CD8-positive, alpha-beta memory T cell (primary cell): ENCODE results near the gene SPOCK1. TPM values are rescaled to one million over a fixed set of nuclear protein-coding genes. Genes with fewer than 3 reads are reported as not detected.

Experiments used
- CTCF ChIA-PET: fragments of 350-600 bp; sonication (Branson Sonifier 250); formaldehyde crosslinking; loops from one replicate; lab custom pipeline; 2021; ENCODE audit warnings: antibody characterized with exemption; lab: Charles Lee
- POLR2A ChIA-PET: fragments of 350-600 bp; sonication (Branson Sonifier 250); formaldehyde crosslinking; loops from one replicate; lab custom pipeline; 2021; ENCODE audit warnings: antibody characterized with exemption; lab: Charles Lee
- DNase-seq, 5 donors: peaks; one replicate each; pipeline versions ENCODE4 v3.0.0 to v3.0.0-alpha.2; 2020 to 2022; ENCODE audit warnings: mixed read lengths in 1 of 5
- H3K27ac ChIP-seq: one replicate; pipeline ENCODE4 v1.7.0; 2013; ENCODE audit warnings: low read depth, mild to moderate bottlenecking, low read length, moderate library complexity
- H3K27me3 ChIP-seq: 2 replicates; pipeline ENCODE4 v1.7.0; 2013; ENCODE audit warnings: low read length, mild to moderate bottlenecking; ENCODE audit not compliant: insufficient read depth, poor library complexity, severe bottlenecking
- H3K36me3 ChIP-seq: 2 replicates; pipeline ENCODE4 v1.7.0; 2013; ENCODE audit warnings: mild to moderate bottlenecking, low read length, moderate library complexity; ENCODE audit not compliant: insufficient read depth
- H3K4me1 ChIP-seq: 2 replicates; pipeline ENCODE4 v1.7.0; 2013; ENCODE audit warnings: mild to moderate bottlenecking, low read length, moderate library complexity; ENCODE audit not compliant: insufficient read depth
- H3K4me3 ChIP-seq: 2 replicates; pipeline ENCODE4 v1.7.0; 2013; ENCODE audit warnings: mild to moderate bottlenecking, low read length
- H3K9me3 ChIP-seq: 2 replicates; pipeline ENCODE4 v1.7.0; 2013; ENCODE audit warnings: mild to moderate bottlenecking, low read length
- H3K27ac Mint-ChIP-seq, 8 donors: one replicate each; pipeline ENCODE4 v1.8.0; 2020 to 2021; ENCODE audit warnings: mixed read lengths in 8 of 8, mild to moderate bottlenecking in 6 of 8, inconsistent platforms in 3 of 8, moderate library complexity in 3 of 8
- H3K27me3 Mint-ChIP-seq, 2 donors: one replicate each; pipeline ENCODE4 v1.8.0; 2020 to 2021; ENCODE audit warnings: mixed read lengths in 2 of 2, mild to moderate bottlenecking in 1 of 2, moderate library complexity in 1 of 2
- H3K36me3 Mint-ChIP-seq, 3 donors: one replicate each; pipeline ENCODE4 v1.8.0; 2020 to 2021; ENCODE audit warnings: mixed read lengths in 3 of 3, inconsistent platforms in 1 of 3, mild to moderate bottlenecking in 1 of 3
- H3K4me1 Mint-ChIP-seq, 3 donors: one replicate each; pipeline ENCODE4 v1.8.0; 2020 to 2021; ENCODE audit warnings: mixed read lengths in 3 of 3, inconsistent platforms in 1 of 3, mild to moderate bottlenecking in 1 of 3
- H3K4me3 Mint-ChIP-seq, 7 donors: one replicate each; pipeline ENCODE4 v1.8.0; 2020 to 2021; ENCODE audit warnings: mixed read lengths in 7 of 7, mild to moderate bottlenecking in 6 of 7, moderate library complexity in 4 of 7, inconsistent platforms in 2 of 7
- H3K9me3 Mint-ChIP-seq, 5 donors: one replicate each; pipeline ENCODE4 v1.8.0; 2020 to 2022; ENCODE audit warnings: mixed read lengths in 5 of 5, mild to moderate bottlenecking in 3 of 5, moderate library complexity in 2 of 5, inconsistent platforms in 1 of 5
- polyA plus RNA-seq: library from polyadenylated mRNA; unstranded; fragments of 300-500 nt; fragmentation: Illumina TruSeq; gene quantifications from one replicate; pipeline ENCODE4 v1.2.3, GENCODE V29; 2021
- total RNA-seq, 2 experiments: library from RNA; stranded (reverse); gene quantifications; one replicate each; pipeline ENCODE4 v1.2.3, GENCODE V29; 2021

SPOCK1 gene
- total and polyA plus RNA-seq, 3 experiments from 2014 or later = not detected

DNA sequence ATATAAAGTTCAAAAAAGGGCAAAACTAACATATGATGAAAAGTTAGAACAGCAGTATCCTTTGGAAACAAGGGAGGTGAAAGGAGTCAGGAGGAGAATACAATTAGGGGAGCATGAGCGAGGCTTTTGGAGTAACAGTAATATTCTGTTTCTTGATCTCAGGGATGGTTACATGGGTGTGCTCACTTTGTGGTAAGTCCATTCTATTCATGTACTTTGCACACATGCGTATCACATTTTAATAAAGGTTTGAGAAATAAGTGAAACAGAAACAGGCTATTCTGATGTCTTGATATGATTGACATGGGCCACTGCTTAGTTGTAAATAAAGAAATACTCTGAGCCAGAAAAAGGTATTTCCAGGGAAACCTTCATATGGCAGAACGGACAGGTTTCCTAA lies 208.8 kb downstream of the SPOCK1 start:
- Mint-ChIP-seq H3K9me3 (no peaks in the 10 kb centered on the region), H3K27me3 (peaks cover 6 to 13% of the 10 kb centered on the region in 2 donors), H3K4me1 (no peaks in the 10 kb centered on the region), H3K36me3 (no peaks in the 10 kb centered on the region), H3K27ac (no peak overlapping the region), H3K4me3 (no peak overlapping the region)
- POLR2A ChIA-PET = no interaction called here
- Histone ChIP-seq H3K36me3 (no peaks in the 10 kb centered on the region), H3K9me3 (no peaks in the 10 kb centered on the region), H3K27me3 (no peaks in the 10 kb centered on the region), H3K27ac (no peak overlapping the region), H3K4me3 (no peak overlapping the region), H3K4me1 (no peaks in the 10 kb centered on the region)
- CTCF ChIA-PET = no interaction called here
- no peak for DNase-seq

DNA sequence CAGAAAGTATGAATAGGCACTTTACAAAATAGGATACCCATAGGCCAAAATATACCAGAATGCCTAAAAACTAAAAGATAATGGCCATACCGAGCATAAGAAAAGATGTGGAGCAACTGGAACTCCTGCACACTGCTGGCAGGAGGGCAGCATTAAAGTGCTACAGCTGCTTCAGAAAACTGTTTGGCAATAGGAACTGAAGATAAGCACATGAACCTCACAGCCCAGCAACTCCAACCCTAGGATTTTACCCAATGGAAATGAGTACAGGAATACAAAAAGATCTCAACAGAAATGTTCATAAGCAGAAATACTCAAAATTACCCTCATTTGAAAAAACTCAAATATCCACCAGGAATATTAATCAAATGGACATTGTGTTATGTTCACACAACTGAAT lies 209.3 kb downstream of the SPOCK1 start:
- Histone ChIP-seq H3K4me3 (no peak overlapping the region), H3K9me3 (no peaks in the 10 kb centered on the region), H3K27me3 (no peaks in the 10 kb centered on the region), H3K4me1 (no peaks in the 10 kb centered on the region), H3K27ac (no peak overlapping the region), H3K36me3 (no peaks in the 10 kb centered on the region)
- POLR2A ChIA-PET = no interaction called here
- DNase-seq = no peak
- CTCF ChIA-PET = no interaction called here
- no peaks in the 10 kb centered on the region for H3K9me3 Mint-ChIP-seq
- H3K4me1 Mint-ChIP-seq = no peaks in the 10 kb centered on the region
- peaks cover 6 to 13% of the 10 kb centered on the region in 2 donors for H3K27me3 Mint-ChIP-seq
- H3K4me3 Mint-ChIP-seq = no peak overlapping the region
- no peak overlapping the region for H3K27ac Mint-ChIP-seq
- no peaks in the 10 kb centered on the region for H3K36me3 Mint-ChIP-seq

- Histone ChIP-seq H3K27ac (no peak overlapping the region), H3K9me3 (no peaks in the 10 kb centered on the region), H3K36me3 (no peaks in the 10 kb centered on the region), H3K27me3 (no peaks in the 10 kb centered on the region), H3K4me3 (no peak overlapping the region), H3K4me1 (no peaks in the 10 kb centered on the region)
- no peak for DNase-seq
- CTCF ChIA-PET = no interaction called here
- peaks cover 6 to 12% of the 10 kb centered on the region in 2 donors for H3K27me3 Mint-ChIP-seq
- no peaks in the 10 kb centered on the region for H3K9me3 Mint-ChIP-seq
- H3K27ac Mint-ChIP-seq = no peak overlapping the region
- H3K36me3 Mint-ChIP-seq = no peaks in the 10 kb centered on the region
- H3K4me3 Mint-ChIP-seq = no peak overlapping the region
- POLR2A ChIA-PET = no interaction called here
- no peaks in the 10 kb centered on the region for H3K4me1 Mint-ChIP-seq
Measured at GRCh38 chr5:137287569-137287968, 211.6 kb downstream of the SPOCK1 start.

- Mint-ChIP-seq H3K4me1 (no peaks in the 10 kb centered on the region), H3K27ac (no peak overlapping the region), H3K36me3 (no peaks in the 10 kb centered on the region), H3K9me3 (no peaks in the 10 kb centered on the region), H3K4me3 (no peak overlapping the region), H3K27me3 (peaks cover 6 to 12% of the 10 kb centered on the region in 2 donors)
- Histone ChIP-seq H3K27ac (no peak overlapping the region), H3K9me3 (no peaks in the 10 kb centered on the region), H3K27me3 (no peaks in the 10 kb centered on the region), H3K4me3 (no peak overlapping the region), H3K4me1 (no peaks in the 10 kb centered on the region), H3K36me3 (no peaks in the 10 kb centered on the region)
- CTCF ChIA-PET = no interaction called here
- POLR2A ChIA-PET = no interaction called here
- DNase-seq = no peak
Measured at GRCh38 chr5:137286025-137286610, 213.0 kb downstream of the SPOCK1 start.

DNA sequence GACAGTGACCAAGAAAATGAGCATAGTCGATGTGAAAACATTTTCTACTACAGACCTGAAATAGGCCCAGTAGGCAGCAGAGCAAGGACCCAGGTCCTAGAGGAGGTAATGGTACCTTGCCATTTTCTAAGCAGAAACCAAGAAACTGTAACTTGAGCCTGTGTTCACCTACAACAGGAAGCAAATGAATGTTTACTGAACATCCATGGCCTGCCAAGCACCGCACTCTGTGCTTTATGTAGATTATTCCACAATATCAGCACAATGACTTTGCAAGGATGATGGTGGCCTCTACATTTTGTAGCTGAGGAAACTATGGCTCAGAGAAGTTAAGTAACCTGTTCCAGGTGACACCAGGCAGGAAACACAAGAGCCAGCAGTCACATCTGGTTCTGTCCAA lies 215.3 kb downstream of the SPOCK1 start:
- CTCF ChIA-PET = no interaction called here
- no peak overlapping the region for H3K27ac Mint-ChIP-seq
- H3K27me3 Mint-ChIP-seq = peaks cover 4 to 12% of the 10 kb centered on the region in 2 donors
- H3K4me1 Mint-ChIP-seq = no peaks in the 10 kb centered on the region
- H3K9me3 ChIP-seq = no peaks in the 10 kb centered on the region
- H3K27ac ChIP-seq = no peak overlapping the region
- H3K4me3 ChIP-seq = no peak overlapping the region
- H3K27me3 ChIP-seq = no peaks in the 10 kb centered on the region
- H3K4me3 Mint-ChIP-seq = no peak overlapping the region
- no peak for DNase-seq
- H3K4me1 ChIP-seq = no peaks in the 10 kb centered on the region
- no peaks in the 10 kb centered on the region for H3K9me3 Mint-ChIP-seq
- H3K36me3 ChIP-seq = no peaks in the 10 kb centered on the region
- POLR2A ChIA-PET = no interaction called here
- H3K36me3 Mint-ChIP-seq = no peaks in the 10 kb centered on the region

GRCh38 chr5:137282216-137282615 lies 216.9 kb downstream of the SPOCK1 start:
- no peaks in the 10 kb centered on the region for H3K9me3 ChIP-seq
- H3K27me3 ChIP-seq = no peaks in the 10 kb centered on the region
- Mint-ChIP-seq H3K4me3 (no peak overlapping the region), H3K4me1 (no peaks in the 10 kb centered on the region), H3K36me3 (no peaks in the 10 kb centered on the region), H3K27me3 (peaks cover 0 to 2% of the 10 kb centered on the region in 2 donors), H3K9me3 (no peaks in the 10 kb centered on the region), H3K27ac (no peak overlapping the region)
- no peaks in the 10 kb centered on the region for H3K4me1 ChIP-seq
- no peaks in the 10 kb centered on the region for H3K36me3 ChIP-seq
- no peak for DNase-seq
- POLR2A ChIA-PET = no interaction called here
- CTCF ChIA-PET = interaction anchor here (0.7 kb wide), 1 partner anchor 8 kb away, joined by 3 read pairs; no protein-coding TSS in a partner anchor
- H3K27ac ChIP-seq = no peak overlapping the region
- no peak overlapping the region for H3K4me3 ChIP-seq

DNA sequence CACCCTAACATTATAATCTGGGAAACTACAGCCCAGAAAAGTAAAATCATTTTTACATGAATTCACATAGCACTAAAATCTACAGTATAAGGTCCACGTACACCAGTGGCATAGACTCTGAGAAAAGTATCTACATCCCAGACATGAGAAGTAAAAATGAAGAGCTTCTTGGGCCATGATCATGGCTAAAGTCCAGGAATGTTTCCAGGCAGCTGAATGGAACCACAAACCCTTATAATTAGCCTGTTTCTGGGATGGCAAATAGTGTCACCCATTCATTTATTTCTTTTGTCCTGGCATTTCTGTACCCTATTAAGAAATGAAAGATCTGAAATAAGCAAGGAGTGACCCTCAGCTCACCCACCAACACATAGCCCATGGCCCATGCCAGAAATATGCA lies 217.9 kb downstream of the SPOCK1 start:
- Mint-ChIP-seq H3K4me3 (no peak overlapping the region), H3K36me3 (no peaks in the 10 kb centered on the region), H3K4me1 (no peaks in the 10 kb centered on the region), H3K27ac (no peak overlapping the region), H3K9me3 (no peaks in the 10 kb centered on the region), H3K27me3 (no peaks in the 10 kb centered on the region)
- H3K27me3 ChIP-seq = no peaks in the 10 kb centered on the region
- no peak overlapping the region for H3K4me3 ChIP-seq
- POLR2A ChIA-PET = no interaction called here
- H3K36me3 ChIP-seq = no peaks in the 10 kb centered on the region
- no peaks in the 10 kb centered on the region for H3K4me1 ChIP-seq
- no peak for DNase-seq
- CTCF ChIA-PET = no interaction called here
- no peak overlapping the region for H3K27ac ChIP-seq
- no peaks in the 10 kb centered on the region for H3K9me3 ChIP-seq

GRCh38 chr5:137280656-137281055 lies 218.5 kb downstream of the SPOCK1 start:
- H3K27ac Mint-ChIP-seq = no peak overlapping the region
- Histone ChIP-seq H3K4me3 (no peak overlapping the region), H3K27ac (no peak overlapping the region), H3K9me3 (no peaks in the 10 kb centered on the region), H3K4me1 (no peaks in the 10 kb centered on the region), H3K27me3 (no peaks in the 10 kb centered on the region), H3K36me3 (no peaks in the 10 kb centered on the region)
- H3K27me3 Mint-ChIP-seq = no peaks in the 10 kb centered on the region
- H3K9me3 Mint-ChIP-seq = peaks cover 0 to 1% (median 0%) of the 10 kb centered on the region in 5 donors
- no peaks in the 10 kb centered on the region for H3K36me3 Mint-ChIP-seq
- no peaks in the 10 kb centered on the region for H3K4me1 Mint-ChIP-seq
- ChIA-PET POLR2A (no interaction called here), CTCF (no interaction called here)
- no peak overlapping the region for H3K4me3 Mint-ChIP-seq
- DNase-seq = no peak
